Urothelium cell line (cell line): ENCODE results near the gene CLDN20.
"Not testable (repeated sequence)": the region's sequence is repeated elsewhere in the genome, so short reads cannot be mapped to it uniquely, and the experiment has no call there.

Experiments used
- DNase-seq: peaks from one replicate; pipeline ENCODE4 v3.0.0; 2011; ENCODE audit warnings: low spot score, mixed read lengths
- FAIRE-seq: peaks from 2 replicates; lab custom pipeline; 2011; peaks lifted over from hg19 to GRCh38; lab: Jason Lieb, UNC

The CLDN20 gene

DNA sequence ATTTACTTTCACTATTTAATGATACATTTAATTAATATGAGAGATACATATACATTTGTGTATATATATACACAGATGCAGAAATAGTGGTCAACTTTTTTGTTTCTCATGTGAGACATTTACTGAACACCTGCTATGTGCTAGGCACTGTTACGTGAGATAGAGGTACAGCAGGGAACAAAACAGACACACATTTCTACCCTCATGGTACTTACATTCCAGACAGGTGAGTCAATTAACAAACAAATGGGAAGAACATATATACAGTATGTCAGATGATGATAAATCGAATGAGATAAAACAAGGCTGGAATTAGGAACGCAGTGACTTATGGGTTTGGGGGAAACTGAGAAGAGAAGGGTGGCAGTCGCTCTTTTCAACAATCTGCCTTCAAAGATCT lies 45.3 kb downstream of the CLDN20 start:
- no peak for FAIRE-seq
- no peak for DNase-seq

DNA sequence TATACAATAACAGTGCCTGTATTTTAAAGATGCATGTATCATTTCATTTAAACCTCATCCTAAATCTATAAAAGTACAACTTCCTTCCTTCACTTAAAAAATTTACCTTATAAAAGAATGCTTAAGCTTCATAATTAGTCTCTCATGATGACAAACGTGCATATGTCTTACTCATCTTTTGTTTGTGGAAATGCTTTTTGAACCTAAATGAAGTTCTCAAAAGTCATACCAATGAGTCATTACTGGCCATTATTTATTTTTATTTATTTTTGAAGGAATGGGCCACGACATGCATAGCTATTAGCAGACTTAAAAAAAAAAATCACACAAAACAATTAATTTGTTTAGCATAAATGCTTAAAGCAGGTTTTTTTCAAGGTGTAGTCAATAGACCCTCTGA lies 46.8 kb downstream of the CLDN20 start:
- DNase-seq: no peak
- FAIRE-seq: no peak

DNA sequence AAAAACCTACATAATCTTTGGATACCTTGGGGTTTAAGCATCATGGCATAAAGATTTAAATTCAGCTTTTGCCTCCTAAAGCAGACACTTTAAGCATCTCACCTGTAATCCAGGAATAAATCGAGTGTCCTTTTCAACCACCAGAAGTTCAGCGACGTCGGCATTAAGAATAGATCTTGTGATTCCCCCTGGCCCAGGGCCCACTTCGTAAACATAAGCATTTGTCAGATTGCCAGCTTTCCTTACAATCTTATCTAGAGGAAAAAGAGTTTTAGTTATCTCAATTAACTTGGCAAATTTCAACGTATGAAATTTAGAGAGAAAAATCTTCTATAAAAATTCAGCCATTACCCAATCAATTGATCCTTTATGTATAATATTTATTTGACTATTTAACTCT lies 47.3 kb downstream of the CLDN20 start:
- DNase-seq: no peak
- FAIRE-seq: no peak

DNA sequence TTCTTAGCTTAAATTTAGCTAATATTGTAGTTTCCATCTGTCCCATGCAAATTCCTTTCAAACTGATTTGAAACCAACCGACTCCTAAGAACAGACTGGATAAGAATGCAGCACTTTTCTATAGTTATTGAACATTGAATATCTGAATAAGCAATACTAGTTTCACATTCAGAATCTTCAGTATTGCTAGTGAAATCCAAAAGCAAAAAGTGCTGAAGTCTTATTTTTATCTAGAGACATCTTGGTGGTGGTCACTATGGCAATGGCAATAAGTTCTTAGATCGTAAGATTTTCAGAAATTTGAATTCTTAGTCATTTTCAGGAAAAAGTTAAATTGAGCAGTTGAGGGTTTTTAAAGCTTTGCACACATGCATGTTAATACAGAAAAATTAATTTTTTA lies 47.8 kb downstream of the CLDN20 start:
- no peak for FAIRE-seq

DNA sequence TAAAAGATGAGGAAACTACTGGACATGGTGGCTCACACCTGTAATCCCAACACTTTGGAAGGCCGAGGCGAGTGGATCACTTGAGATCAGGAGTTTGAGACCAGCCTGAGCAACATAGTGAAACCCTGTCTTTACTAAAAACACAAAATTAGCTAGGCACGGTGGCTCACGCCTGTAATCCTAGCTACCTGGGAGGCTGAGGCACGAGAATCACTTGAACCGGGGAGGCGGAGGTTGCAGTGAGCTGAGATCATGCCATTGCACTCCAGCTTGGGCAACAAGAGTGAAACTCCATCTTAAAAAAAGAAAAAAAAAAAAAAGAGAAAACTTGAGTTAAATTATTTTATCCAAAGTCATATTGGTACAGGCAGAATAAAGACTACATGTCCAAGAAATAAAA lies 49.1 kb downstream of the CLDN20 start:
- FAIRE-seq, DNase-seq: not testable (repeated sequence)

More for the DNA sequence above, 47.8 kb downstream of the CLDN20 start:
- DNase-seq: no peak

DNA sequence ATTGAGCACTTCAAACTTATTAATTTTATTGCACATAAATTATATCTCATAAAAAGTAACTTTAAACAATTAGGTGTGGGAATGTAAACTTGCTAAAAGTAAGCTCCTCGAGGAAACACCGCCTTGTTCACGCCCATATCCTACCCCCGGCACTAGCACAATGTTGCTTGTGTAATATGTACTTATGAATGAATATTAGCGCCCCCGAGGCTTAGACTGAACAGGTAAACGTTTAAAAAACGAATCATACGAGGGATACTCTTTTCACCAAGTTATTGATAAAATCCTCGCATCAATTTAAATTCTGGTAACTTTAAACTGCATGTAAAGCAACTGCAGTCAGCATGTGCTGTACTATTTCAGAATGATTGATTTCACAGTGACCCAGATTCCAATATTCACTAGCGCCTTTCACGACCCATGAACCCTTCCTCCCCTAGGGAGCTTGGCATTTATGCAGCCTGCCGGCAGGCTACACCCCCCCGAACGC lies 49.8 kb downstream of the CLDN20 start:
- DNase-seq (no peak), FAIRE-seq (no peak)

DNA sequence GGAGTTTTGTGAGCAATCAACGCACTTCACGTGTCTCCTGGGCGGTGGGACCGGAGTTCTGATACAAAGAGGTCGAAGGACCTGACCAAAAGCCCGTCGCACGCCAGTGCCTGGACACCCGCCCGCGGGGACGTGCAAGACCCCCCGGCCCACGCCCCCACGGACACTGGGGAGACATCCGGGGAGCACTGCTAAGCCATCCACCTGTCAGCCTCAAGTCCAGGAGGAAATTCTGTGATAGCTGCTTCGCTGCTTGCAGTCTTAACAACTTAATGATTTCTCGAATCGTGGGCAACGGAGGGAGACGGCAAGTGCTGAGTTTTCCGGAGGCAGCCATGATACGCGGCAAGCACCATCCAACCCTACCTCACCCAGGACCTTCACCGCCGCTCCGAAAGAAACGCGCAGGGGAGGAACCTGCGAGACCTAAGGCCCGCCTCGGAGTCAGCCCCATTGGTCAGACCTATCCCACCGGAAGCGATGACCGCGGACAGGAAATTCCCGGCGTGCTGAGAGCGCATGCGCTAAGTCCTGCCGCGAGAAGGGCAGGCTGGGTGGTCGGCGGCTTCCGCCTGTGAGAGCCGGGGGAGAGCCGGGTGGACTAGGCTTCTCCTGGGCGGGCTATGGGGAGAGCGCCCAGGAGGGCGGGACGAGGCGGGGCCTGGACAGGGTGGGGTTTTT lies 50.4 kb downstream of the CLDN20 start, which contains the start of gene TFB1M:
TSS of gene TFB1M (minus strand) at position 393 of the 681 bp plus-strand sequence. CDS start at position 337, 56 bp downstream.
- DNase-seq: peak; percentile 97
- FAIRE-seq: peak; percentile 97

DNA sequence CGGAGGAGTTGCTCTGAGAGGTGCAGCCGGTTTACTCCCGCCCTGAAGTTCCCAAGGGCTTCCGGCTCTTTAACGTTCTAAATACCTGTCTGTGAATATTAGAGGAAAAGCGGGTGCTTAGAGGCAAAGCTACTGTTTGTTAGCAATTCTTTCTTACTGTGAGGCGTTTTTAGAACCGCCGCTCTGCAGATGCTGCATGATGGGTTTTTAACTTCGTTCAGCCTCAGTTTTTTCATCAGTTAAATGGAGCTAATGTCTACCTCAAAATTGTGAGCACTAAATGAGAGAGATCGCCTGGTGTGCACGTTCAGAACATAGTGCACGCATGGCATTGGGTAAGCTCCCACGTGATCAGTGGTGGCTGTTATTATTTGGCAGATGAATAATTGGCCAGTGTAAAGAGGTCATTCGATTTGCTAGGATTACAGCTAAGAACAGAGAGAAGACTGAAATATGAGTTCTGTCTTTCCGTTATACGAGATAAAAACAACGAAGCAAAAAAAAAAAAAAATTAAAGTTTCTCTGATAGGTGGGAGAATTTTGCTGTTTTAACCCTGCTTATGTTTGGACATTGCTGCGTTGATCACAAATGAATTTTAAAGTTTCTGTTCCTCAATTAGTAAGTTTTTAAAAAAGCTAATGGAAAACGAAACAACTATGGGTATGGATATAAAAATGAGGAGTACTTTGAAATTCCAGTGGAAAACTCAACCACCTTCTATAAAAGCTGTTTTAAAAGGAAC lies 51.1 kb downstream of the CLDN20 start:
- FAIRE-seq (peak; percentile 48), DNase-seq (peak; percentile 60)

DNA sequence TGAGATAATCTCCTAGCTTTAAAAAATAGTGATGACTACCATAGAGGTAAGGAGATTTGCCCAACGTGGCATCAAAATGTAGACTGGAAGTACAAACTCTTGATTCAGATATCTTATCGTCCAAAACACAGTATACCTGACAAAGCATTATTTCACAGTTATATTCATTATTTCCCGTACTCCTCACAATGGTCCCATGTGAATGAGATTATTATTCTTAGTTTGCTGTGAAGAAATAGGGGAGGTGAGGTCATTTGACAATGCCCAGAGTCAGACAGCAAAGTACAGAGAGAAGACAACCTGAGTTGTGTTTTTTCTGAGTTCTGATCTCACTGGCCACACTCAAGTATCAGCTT lies 51.7 kb downstream of the CLDN20 start:
- DNase-seq (no peak), FAIRE-seq (no peak)

DNA sequence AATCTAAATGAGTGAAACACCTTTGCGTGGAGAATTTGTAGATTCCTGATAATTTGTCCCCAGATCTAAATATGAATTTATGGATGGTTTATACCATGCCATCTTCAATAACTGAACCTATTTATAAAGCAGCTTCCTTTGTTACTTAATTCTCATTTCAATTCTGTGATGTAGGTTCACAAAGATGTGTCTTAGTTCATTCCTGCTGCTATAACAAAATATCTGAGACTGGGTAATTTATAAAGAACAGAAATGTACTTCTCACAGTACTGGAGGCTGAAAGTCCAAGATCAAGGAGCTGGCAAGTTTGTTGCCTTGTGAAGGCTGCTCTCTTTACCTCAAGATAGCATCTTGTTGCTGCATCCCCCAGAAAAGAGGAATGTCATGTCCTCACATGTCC lies 52.6 kb downstream of the CLDN20 start:
- FAIRE-seq (no peak), DNase-seq (no peak)

DNA sequence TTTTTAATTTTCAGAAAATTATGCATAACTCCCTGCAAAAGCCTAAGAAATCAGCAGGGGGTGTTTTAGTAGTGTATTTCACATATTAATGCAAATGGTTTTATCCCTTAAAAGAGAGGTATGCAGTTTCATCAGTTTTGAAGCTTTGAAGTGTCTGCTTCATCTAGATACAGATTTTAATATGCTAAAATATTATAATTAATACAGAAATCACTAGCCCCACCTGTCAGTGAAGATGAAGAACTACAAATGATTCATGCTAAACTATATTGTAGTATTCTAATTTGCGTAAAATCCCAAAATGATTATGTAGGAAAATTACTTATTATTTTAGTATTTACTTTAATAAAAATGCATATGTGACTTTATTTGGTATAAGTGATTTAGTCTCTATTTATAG lies 53.4 kb downstream of the CLDN20 start:
- DNase-seq: no peak
- no peak for FAIRE-seq

DNA sequence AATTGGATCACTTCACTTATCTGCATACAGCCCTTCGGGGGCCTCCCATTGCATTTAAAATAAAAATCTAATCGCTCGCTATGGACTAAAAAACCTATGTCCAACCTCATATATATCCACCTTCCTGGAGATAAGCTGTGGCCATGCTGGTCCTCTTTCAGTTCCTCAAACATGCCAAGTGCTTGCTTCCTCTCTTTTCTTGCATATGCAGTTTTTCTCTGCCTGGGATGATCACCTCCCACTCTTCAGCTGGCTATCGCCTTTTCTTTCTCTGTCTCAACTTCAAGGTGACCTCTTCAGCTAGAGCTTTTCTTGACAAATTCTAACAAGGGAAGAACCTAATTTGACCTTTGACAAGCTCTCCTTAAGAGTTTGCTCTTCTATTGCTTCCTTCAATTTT lies 56.1 kb downstream of the CLDN20 start:
- no peak for DNase-seq
- no peak for FAIRE-seq

DNA sequence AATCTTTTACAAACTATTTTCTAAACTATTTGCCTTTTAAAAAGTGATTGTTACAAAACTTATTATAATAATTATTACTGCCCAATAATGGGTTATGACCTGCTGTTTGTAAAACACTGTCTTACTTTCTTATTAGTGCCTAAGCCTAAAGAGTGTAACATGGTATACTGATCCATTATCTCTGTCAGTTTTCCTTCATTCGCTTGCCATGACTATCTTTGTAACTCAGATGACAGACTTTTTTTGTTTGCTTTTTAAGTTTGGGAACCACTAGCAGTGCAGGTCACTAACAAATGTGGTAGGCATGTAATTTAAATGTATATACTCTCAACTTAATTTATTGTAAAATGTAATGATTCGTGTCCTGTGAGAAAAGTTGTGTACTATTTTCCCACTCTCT lies 60.4 kb downstream of the CLDN20 start:
- FAIRE-seq: no peak

DNA sequence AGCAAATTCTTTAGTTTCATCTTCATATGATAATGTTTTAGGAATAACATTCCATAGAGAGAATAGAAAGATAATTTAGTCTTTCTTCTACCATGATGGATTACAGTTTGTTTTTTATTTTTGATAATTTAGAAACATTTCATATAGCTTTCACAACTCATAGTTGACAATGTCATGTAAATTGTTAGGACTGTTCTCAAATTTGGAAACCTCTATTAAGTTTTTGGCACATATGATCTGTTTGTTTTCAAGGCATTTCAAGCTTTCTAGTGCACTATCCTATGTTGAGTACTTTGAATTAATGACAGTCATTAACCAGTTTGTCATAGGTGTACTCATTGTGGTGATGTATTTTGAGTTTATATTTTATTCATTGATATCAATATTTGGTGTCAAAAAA lies 61.2 kb downstream of the CLDN20 start:
- FAIRE-seq (no peak), DNase-seq (no peak)

More for the DNA sequence above, 60.4 kb downstream of the CLDN20 start:
- no peak for DNase-seq

DNA sequence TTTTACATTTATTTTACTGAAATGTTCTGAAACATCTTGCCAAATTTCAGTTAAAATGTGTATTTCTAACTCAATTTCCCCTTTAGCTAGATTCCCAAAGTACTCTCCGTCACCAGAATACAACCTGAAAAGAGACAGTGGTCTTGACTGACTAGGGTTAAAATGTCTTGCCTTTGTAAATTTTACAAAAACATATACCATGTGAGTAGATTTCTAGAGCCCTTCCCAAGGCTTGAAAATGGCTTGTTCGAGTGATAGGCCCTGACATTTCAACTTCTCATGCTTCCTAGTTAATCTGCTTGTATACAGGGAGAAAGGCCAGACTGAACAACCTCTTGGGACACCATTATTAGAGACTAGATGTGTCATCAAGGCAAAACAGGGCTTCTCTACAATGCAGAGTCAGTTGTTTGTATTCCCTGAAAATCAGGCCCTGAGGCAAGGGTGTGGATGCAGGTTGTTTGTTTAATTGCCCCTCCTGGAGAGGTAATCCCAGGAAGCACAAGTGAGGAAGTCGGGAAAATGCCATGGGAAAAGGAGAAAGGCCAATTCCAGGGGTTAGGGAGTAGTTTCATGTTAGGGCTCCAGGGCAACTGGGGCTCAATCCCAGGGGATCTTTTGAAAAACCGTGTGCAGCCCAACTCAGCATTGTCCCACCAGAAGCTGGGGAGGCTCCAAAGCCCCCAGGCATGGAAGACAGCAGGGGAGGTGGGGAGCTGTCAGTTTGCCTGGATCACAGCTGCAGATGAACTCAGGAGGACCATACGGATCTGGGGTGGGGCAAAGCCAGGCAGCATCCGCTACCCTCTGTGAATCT lies 62.1 kb downstream of the CLDN20 start:
- no peak for FAIRE-seq
- no peak for DNase-seq
